ENCODE data around the gene ELMO1. TPM values are rescaled to one million over a fixed set of nuclear protein-coding genes. Genes with fewer than 3 reads are reported as not detected.

The ELMO1 gene
- total and polyA plus RNA-seq, 2 experiments from 2014 or later, result 6.5 to 24.9 TPM

DNA sequence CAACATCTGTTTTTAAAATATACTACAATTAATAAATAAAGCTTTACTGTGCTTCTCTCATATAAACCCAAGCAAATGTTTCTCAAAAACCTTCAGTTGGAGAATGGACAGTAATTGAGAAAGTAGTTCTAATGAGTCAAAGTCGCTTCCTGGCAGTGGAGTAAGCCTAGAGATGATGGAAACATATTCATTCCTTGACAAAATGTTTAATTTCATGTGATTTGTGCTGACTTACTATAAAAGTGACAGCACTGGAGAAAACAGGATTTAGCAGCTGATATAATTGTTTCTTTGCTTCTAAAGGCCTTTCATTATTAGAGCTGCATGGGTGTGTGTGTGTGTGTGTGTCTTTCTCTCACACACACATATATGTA, 9.0 kb downstream of the ELMO1 start (continued):
- TF ChIP-seq, protein P1, sequence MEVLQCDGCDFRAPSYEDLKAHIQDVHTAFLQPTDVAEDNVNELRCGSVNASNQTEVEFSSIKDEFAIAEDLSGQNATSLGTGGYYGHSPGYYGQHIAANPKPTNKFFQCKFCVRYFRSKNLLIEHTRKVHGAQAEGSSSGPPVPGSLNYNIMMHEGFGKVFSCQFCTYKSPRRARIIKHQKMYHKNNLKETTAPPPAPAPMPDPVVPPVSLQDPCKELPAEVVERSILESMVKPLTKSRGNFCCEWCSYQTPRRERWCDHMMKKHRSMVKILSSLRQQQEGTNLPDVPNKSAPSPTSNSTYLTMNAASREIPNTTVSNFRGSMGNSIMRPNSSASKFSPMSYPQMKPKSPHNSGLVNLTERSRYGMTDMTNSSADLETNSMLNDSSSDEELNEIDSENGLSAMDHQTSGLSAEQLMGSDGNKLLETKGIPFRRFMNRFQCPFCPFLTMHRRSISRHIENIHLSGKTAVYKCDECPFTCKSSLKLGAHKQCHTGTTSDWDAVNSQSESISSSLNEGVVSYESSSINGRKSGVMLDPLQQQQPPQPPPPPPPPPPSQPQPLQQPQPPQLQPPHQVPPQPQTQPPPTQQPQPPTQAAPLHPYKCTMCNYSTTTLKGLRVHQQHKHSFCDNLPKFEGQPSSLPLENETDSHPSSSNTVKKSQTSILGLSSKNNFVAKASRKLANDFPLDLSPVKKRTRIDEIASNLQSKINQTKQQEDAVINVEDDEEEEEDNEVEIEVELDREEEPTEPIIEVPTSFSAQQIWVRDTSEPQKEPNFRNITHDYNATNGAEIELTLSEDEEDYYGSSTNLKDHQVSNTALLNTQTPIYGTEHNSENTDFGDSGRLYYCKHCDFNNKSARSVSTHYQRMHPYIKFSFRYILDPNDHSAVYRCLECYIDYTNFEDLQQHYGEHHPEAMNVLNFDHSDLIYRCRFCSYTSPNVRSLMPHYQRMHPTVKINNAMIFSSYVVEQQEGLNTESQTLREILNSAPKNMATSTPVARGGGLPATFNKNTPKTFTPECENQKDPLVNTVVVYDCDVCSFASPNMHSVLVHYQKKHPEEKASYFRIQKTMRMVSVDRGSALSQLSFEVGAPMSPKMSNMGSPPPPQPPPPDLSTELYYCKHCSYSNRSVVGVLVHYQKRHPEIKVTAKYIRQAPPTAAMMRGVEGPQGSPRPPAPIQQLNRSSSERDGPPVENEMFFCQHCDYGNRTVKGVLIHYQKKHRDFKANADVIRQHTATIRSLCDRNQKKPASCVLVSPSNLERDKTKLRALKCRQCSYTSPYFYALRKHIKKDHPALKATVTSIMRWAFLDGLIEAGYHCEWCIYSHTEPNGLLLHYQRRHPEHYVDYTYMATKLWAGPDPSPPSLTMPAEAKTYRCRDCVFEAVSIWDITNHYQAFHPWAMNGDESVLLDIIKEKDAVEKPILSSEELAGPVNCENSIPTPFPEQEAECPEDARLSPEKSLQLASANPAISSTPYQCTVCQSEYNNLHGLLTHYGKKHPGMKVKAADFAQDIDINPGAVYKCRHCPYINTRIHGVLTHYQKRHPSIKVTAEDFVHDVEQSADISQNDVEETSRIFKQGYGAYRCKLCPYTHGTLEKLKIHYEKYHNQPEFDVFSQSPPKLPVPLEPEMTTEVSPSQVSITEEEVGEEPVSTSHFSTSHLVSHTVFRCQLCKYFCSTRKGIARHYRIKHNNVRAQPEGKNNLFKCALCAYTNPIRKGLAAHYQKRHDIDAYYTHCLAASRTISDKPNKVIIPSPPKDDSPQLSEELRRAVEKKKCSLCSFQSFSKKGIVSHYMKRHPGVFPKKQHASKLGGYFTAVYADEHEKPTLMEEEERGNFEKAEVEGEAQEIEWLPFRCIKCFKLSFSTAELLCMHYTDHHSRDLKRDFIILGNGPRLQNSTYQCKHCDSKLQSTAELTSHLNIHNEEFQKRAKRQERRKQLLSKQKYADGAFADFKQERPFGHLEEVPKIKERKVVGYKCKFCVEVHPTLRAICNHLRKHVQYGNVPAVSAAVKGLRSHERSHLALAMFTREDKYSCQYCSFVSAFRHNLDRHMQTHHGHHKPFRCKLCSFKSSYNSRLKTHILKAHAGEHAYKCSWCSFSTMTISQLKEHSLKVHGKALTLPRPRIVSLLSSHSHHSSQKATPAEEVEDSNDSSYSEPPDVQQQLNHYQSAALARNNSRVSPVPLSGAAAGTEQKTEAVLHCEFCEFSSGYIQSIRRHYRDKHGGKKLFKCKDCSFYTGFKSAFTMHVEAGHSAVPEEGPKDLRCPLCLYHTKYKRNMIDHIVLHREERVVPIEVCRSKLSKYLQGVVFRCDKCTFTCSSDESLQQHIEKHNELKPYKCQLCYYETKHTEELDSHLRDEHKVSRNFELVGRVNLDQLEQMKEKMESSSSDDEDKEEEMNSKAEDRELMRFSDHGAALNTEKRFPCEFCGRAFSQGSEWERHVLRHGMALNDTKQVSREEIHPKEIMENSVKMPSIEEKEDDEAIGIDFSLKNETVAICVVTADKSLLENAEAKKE (CRISPR knock-in tag; IDR thresholded peaks at IDR 0.05), result no peak
- TF ChIP-seq ZNF331 (CRISPR knock-in tag; IDR thresholded peaks at IDR 0.05; ENCODE audit: low read depth), result no peak

DNA sequence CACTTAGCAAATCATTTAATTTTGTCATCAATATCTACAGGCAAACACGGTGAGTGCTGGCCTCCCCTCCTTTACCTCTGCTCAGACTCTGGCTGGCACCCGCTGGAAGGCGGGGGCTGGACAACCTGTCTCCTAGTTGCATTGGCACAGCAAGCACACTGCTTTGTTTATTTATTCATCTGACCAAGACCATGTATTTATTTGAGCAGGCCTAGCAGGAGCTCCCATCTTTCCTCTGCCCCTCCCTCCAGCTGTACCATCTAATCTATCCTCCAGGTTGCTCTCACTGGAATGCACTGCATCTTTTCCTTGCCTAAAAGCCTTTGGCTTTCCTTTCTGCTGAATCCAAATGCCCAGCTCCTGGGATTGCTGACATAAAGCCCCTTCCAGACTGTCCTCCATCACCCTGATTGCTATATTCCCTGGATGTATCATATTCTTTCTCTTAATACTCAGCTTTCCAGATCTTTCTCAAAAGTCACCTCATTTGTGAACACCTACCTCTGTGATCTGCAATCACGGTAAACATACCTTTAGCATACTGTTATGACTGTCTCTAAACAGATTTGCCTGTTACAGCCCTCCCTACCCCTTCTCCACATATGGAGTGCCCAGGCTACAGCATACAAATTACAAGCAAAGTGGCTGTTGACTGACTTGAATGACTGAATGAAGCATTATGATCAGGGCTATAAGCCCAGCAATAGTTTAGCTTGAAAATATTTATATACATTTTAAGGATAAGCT, 9.6 kb downstream of the ELMO1 start:
- Histone ChIP-seq H3K27ac (ENCODE audit: low read depth) (no peak overlapping the region), H3K27me3 (ENCODE audit: insufficient read depth) (no peaks in the 10 kb centered on the region), H3K9me2 (ENCODE audit: insufficient read depth) (no peaks in the 10 kb centered on the region), H3K4me3 (no peak overlapping the region), H3K36me3 (ENCODE audit: insufficient read depth) (no peaks in the 10 kb centered on the region), H3K4me1 (ENCODE audit: insufficient read depth) (peaks cover 4% of the 10 kb centered on the region; the same call in 1 of the 2 replicates), H3K4me2 (no peak overlapping the region), H3K79me2 (replicated peaks; ENCODE audit: insufficient read depth) (no peaks in the 10 kb centered on the region), H3F3A (replicated peaks; ENCODE audit: low read depth) (no peaks in the 10 kb centered on the region), H4K20me1 (replicated peaks; ENCODE audit: insufficient read depth) (no peaks in the 10 kb centered on the region), H2AFZ (no peak overlapping the region)
- Mint-ChIP-seq H3K27me3 (ENCODE audit: insufficient read depth, low read depth, poor library complexity) (peaks cover 6% of the 10 kb centered on the region), H3K9me3 (no peaks in the 10 kb centered on the region), H3K36me3 (ENCODE audit: low read depth) (no peaks in the 10 kb centered on the region), H3K4me1 (peaks cover 17% of the 10 kb centered on the region), H3K4me3 (no peak overlapping the region), H3K27ac (no peak overlapping the region)
- no peak for TF ChIP-seq REST (IDR thresholded peaks at IDR 0.05; ENCODE audit: unreplicated experiment)
- ATAC-seq (no peak), DNase-seq (ENCODE audit: low spot score) (no peak)

Measured in GM23338 (cell line).